ENCODE data around the gene PRICKLE1. TPM values are rescaled to one million over a fixed set of nuclear protein-coding genes. Genes with fewer than 3 reads are reported as not detected.

The PRICKLE1 gene
- total RNA-seq, 1 experiment from 2014 or later: 1.1 TPM

DNA sequence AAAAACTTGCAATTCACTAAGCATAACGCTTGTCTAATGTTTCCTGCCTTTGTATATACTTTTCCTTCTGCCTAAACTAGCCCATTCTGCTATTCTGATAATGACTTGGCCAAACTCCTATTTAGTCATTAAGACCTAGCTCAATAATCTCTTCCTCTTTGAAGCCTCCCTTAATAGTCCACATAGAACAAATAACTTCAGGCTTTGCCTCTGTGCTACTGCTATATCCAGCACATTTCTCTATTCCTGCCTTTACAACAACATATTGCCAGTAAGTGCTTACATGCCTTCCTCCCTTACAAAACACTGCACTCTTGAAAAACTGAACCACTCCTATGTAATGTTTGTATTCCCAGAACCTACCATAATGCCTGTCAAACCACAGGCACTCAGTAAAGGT lies 13.8 kb downstream of the PRICKLE1 start:
- H2AFZ ChIP-seq (ENCODE audit: low read length): no peak overlapping the region
- H3K4me3 ChIP-seq (ENCODE audit: low read length): no peak overlapping the region
- no peak overlapping the region for H3K4me2 ChIP-seq (ENCODE audit: low read depth, low read length, poor library complexity, severe bottlenecking)
- H3K27ac ChIP-seq (ENCODE audit: low read length): no peak overlapping the region
- H3K4me1 ChIP-seq (ENCODE audit: low read length): peaks cover 5% of the 10 kb centered on the region; the same call in 1 of the 2 replicates
- H3K9me3 ChIP-seq (ENCODE audit: low read length): no peaks in the 10 kb centered on the region
- no peaks in the 10 kb centered on the region for H4K20me1 ChIP-seq (ENCODE audit: insufficient read depth, low read depth, low read length)
- no peaks in the 10 kb centered on the region for H3K27me3 ChIP-seq (ENCODE audit: low read length)
- DNase-seq: no peak
- no peaks in the 10 kb centered on the region for H3K9me2 ChIP-seq (replicated peaks; ENCODE audit: insufficient read depth, low read length)
- H3K79me2 ChIP-seq (ENCODE audit: low read length): no peaks in the 10 kb centered on the region
- no peak overlapping the region for H3K9ac ChIP-seq (ENCODE audit: low read length)
- H3K36me3 ChIP-seq (ENCODE audit: insufficient read depth, low read length): no peaks in the 10 kb centered on the region

DNA sequence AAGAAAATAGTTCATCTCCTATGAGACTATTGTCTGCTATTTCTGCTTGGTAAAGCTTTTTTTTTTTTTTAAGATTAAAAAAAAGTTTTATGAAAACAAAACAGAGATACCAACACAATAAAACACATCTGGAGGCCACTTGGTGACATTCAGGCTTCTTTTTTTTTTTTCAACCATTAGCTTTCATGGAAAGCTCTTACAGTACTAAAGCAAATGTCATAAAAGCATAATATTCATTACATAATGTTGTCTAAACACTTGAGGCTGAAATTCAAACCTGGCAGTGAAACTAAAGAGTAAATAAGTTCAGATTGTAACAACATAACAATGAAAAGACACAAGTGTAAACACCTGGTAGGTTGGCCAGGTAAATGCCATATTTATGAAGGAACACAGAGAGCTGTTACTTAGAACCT lies 14.7 kb downstream of the PRICKLE1 start:
- H4K20me1 ChIP-seq (ENCODE audit: insufficient read depth, low read depth, low read length): no peaks in the 10 kb centered on the region
- H3K4me2 ChIP-seq (ENCODE audit: low read depth, low read length, poor library complexity, severe bottlenecking): no peak overlapping the region
- no peak overlapping the region for H3K27ac ChIP-seq (ENCODE audit: low read length)
- no peak for DNase-seq
- H3K9ac ChIP-seq (ENCODE audit: low read length): no peak overlapping the region
- H3K79me2 ChIP-seq (ENCODE audit: low read length): no peaks in the 10 kb centered on the region
- no peak overlapping the region for H3K4me3 ChIP-seq (ENCODE audit: low read length)
- no peaks in the 10 kb centered on the region for H3K9me2 ChIP-seq (replicated peaks; ENCODE audit: insufficient read depth, low read length)
- H3K36me3 ChIP-seq (ENCODE audit: insufficient read depth, low read length): no peaks in the 10 kb centered on the region
- H3K9me3 ChIP-seq (ENCODE audit: low read length): no peaks in the 10 kb centered on the region
- peaks cover 5% of the 10 kb centered on the region; the same call in 1 of the 2 replicates for H3K4me1 ChIP-seq (ENCODE audit: low read length)
- H3K27me3 ChIP-seq (ENCODE audit: low read length): no peaks in the 10 kb centered on the region
- H2AFZ ChIP-seq (ENCODE audit: low read length): no peak overlapping the region

- H3K79me2 ChIP-seq (ENCODE audit: low read length): no peaks in the 10 kb centered on the region
- no peak overlapping the region for H3K9ac ChIP-seq (ENCODE audit: low read length)
- H3K36me3 ChIP-seq (ENCODE audit: insufficient read depth, low read length): no peaks in the 10 kb centered on the region
- no peak for DNase-seq
- no peaks in the 10 kb centered on the region for H3K9me2 ChIP-seq (replicated peaks; ENCODE audit: insufficient read depth, low read length)
- H3K4me3 ChIP-seq (ENCODE audit: low read length): no peak overlapping the region
- H2AFZ ChIP-seq (ENCODE audit: low read length): no peak overlapping the region
- H3K4me1 ChIP-seq (ENCODE audit: low read length): peaks cover 8% of the 10 kb centered on the region
- H3K9me3 ChIP-seq (ENCODE audit: low read length): no peaks in the 10 kb centered on the region
- H3K27me3 ChIP-seq (ENCODE audit: low read length): no peaks in the 10 kb centered on the region
- H4K20me1 ChIP-seq (ENCODE audit: insufficient read depth, low read depth, low read length): no peaks in the 10 kb centered on the region
- H3K4me2 ChIP-seq (ENCODE audit: low read depth, low read length, poor library complexity, severe bottlenecking): no peak overlapping the region
- H3K27ac ChIP-seq (ENCODE audit: low read length): no peak overlapping the region
Observed at GRCh38 chr12:42571327-42572009, 18.1 kb downstream of the PRICKLE1 start.

GRCh38 chr12:42570076-42570475 lies 19.5 kb downstream of the PRICKLE1 start:
- no peak overlapping the region for H2AFZ ChIP-seq (ENCODE audit: low read length)
- H3K27ac ChIP-seq (ENCODE audit: low read length): no peak overlapping the region
- H3K79me2 ChIP-seq (ENCODE audit: low read length): no peaks in the 10 kb centered on the region
- no peaks in the 10 kb centered on the region for H3K9me3 ChIP-seq (ENCODE audit: low read length)
- H3K9me2 ChIP-seq (replicated peaks; ENCODE audit: insufficient read depth, low read length): no peaks in the 10 kb centered on the region
- no peak overlapping the region for H3K9ac ChIP-seq (ENCODE audit: low read length)
- no peak for DNase-seq
- H3K4me3 ChIP-seq (ENCODE audit: low read length): no peak overlapping the region
- H3K4me2 ChIP-seq (ENCODE audit: low read depth, low read length, poor library complexity, severe bottlenecking): no peak overlapping the region
- peaks cover 3% of the 10 kb centered on the region for H3K4me1 ChIP-seq (ENCODE audit: low read length)
- H4K20me1 ChIP-seq (ENCODE audit: insufficient read depth, low read depth, low read length): no peaks in the 10 kb centered on the region
- H3K27me3 ChIP-seq (ENCODE audit: low read length): no peaks in the 10 kb centered on the region
- H3K36me3 ChIP-seq (ENCODE audit: insufficient read depth, low read length): no peaks in the 10 kb centered on the region

DNA sequence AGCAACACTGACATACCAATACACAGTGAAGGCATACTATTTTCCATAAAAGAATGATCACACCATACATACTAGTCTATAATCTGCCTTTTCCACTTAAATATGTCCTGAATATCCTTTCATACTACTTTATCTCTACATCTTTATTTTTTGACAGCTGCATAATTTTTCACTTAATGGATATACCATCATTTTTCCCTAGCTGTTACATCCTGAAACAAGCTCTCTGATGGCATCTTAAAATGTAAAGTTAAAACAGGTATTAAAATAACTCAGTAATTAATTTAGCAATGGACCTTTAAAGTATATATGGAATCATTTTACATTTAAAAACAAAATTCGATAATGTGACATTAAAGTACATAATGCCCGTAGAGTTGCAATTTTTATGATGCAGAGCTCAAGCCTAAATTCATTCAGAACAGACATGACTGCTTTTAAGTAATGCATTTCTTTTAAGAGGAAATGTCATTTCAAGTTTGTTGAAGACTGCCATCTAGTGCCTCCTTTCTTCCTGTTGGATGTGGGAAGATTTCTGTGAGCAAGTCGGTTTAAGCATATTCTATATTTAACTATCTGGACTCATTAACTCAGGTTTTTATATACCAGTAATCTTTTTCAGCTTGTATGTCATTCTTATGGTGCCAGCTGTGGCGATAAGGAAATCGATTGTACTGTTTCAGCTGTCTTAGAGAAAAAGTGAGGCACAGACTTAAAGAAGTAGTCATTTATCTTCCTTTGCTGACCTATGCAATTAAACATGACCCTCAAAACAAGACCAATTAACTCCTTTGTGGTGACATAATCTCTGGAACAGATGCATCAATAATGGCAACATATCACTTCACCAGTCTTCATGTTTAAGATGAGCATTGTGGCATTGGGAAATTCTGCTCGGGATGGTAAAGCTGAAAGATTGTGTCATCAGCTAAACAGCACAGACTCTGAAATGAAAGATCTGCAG lies 20.3 kb downstream of the PRICKLE1 start:
- DNase-seq: peak; percentile 89
- Histone ChIP-seq H3K27me3 (ENCODE audit: low read length) (no peaks in the 10 kb centered on the region), H3K4me2 (ENCODE audit: low read depth, low read length, poor library complexity, severe bottlenecking) (no peak overlapping the region), H3K36me3 (ENCODE audit: insufficient read depth, low read length) (no peaks in the 10 kb centered on the region), H2AFZ (ENCODE audit: low read length) (no peak overlapping the region), H3K9ac (ENCODE audit: low read length) (no peak overlapping the region), H3K79me2 (ENCODE audit: low read length) (no peaks in the 10 kb centered on the region), H3K27ac (ENCODE audit: low read length) (no peak overlapping the region), H3K9me3 (ENCODE audit: low read length) (no peaks in the 10 kb centered on the region), H4K20me1 (ENCODE audit: insufficient read depth, low read depth, low read length) (no peaks in the 10 kb centered on the region), H3K9me2 (replicated peaks; ENCODE audit: insufficient read depth, low read length) (no peaks in the 10 kb centered on the region), H3K4me3 (ENCODE audit: low read length) (no peak overlapping the region), H3K4me1 (ENCODE audit: low read length) (peaks cover 3% of the 10 kb centered on the region)

DNA sequence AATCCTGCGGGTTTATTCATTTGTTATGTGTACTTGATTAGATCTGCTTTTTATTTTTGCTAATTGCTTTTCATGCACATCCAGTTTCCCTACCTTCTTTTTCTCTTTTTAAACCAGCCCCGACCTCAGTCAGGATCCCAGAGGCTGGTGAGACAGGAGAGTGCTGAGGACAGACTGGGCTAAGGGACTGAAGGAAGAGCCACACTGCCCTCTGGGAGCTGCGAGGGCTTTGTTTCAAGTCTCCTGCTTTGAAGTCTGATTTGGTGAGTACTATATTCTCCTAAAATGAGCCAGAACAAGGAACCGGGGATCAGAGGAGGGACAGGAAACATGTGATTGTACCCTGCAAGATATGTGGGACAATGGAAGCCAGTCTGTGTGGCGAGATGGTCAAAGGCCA lies 23.9 kb downstream of the PRICKLE1 start:
- Histone ChIP-seq H2AFZ (ENCODE audit: low read length) (no peak overlapping the region), H3K9me2 (replicated peaks; ENCODE audit: insufficient read depth, low read length) (no peaks in the 10 kb centered on the region), H3K4me1 (ENCODE audit: low read length) (peaks cover 3% of the 10 kb centered on the region), H3K27ac (ENCODE audit: low read length) (no peak overlapping the region), H3K27me3 (ENCODE audit: low read length) (no peaks in the 10 kb centered on the region), H3K36me3 (ENCODE audit: insufficient read depth, low read length) (no peaks in the 10 kb centered on the region), H3K4me3 (ENCODE audit: low read length) (no peak overlapping the region), H3K79me2 (ENCODE audit: low read length) (no peaks in the 10 kb centered on the region), H3K9me3 (ENCODE audit: low read length) (no peaks in the 10 kb centered on the region), H4K20me1 (ENCODE audit: insufficient read depth, low read depth, low read length) (no peaks in the 10 kb centered on the region), H3K9ac (ENCODE audit: low read length) (no peak overlapping the region), H3K4me2 (ENCODE audit: low read depth, low read length, poor library complexity, severe bottlenecking) (no peak overlapping the region)
- DNase-seq: no peak

GRCh38 chr12:42564996-42565395 lies 24.6 kb downstream of the PRICKLE1 start:
- no peak overlapping the region for H3K4me2 ChIP-seq (ENCODE audit: low read depth, low read length, poor library complexity, severe bottlenecking)
- H3K4me3 ChIP-seq (ENCODE audit: low read length): no peak overlapping the region
- H3K9ac ChIP-seq (ENCODE audit: low read length): no peak overlapping the region
- H3K9me3 ChIP-seq (ENCODE audit: low read length): no peaks in the 10 kb centered on the region
- H2AFZ ChIP-seq (ENCODE audit: low read length): no peak overlapping the region
- no peaks in the 10 kb centered on the region for H3K9me2 ChIP-seq (replicated peaks; ENCODE audit: insufficient read depth, low read length)
- no peaks in the 10 kb centered on the region for H3K27me3 ChIP-seq (ENCODE audit: low read length)
- no peak for DNase-seq
- no peak overlapping the region for H3K27ac ChIP-seq (ENCODE audit: low read length)
- H3K4me1 ChIP-seq (ENCODE audit: low read length): peaks cover 3% of the 10 kb centered on the region
- H3K36me3 ChIP-seq (ENCODE audit: insufficient read depth, low read length): no peaks in the 10 kb centered on the region
- no peaks in the 10 kb centered on the region for H4K20me1 ChIP-seq (ENCODE audit: insufficient read depth, low read depth, low read length)
- no peaks in the 10 kb centered on the region for H3K79me2 ChIP-seq (ENCODE audit: low read length)

DNA sequence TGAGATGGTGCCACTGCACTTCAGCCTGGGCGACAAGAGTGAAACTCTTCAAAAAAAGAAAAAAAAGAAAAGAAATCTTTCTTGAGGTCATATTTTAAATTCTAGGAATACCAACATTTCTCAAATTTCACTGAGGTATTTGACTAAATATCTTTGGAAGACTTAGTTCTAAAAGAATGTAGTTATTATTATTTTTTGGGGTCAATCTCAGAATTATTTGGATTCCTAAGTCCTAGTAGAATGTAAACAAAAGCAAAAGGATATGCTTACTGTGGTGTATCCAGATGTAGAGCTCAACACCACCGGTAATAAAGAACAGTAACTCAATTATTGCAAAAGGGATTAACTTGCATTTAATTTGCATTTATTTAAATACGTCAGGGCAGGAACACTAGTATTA lies 25.0 kb downstream of the PRICKLE1 start:
- Histone ChIP-seq H3K9ac (ENCODE audit: low read length) (no peak overlapping the region), H3K4me1 (ENCODE audit: low read length) (peaks cover 3% of the 10 kb centered on the region), H2AFZ (ENCODE audit: low read length) (no peak overlapping the region), H3K27ac (ENCODE audit: low read length) (no peak overlapping the region), H3K9me2 (replicated peaks; ENCODE audit: insufficient read depth, low read length) (no peaks in the 10 kb centered on the region), H3K9me3 (ENCODE audit: low read length) (no peaks in the 10 kb centered on the region), H3K79me2 (ENCODE audit: low read length) (no peaks in the 10 kb centered on the region), H3K4me3 (ENCODE audit: low read length) (no peak overlapping the region), H3K27me3 (ENCODE audit: low read length) (no peaks in the 10 kb centered on the region), H3K36me3 (ENCODE audit: insufficient read depth, low read length) (no peaks in the 10 kb centered on the region), H3K4me2 (ENCODE audit: low read depth, low read length, poor library complexity, severe bottlenecking) (no peak overlapping the region), H4K20me1 (ENCODE audit: insufficient read depth, low read depth, low read length) (no peaks in the 10 kb centered on the region)
- DNase-seq: no peak
